ENCODE results near the gene CCDC24.

CCDC24 gene

GRCh38 chr1:43991200-43991475 is 261 bp upstream of the CCDC24 start:
- TF ChIP-seq CTCF (IDR thresholded peaks at IDR 0.05): no peak

GRCh38 chr1:43992232-43992995 is 1.0 kb downstream of the CCDC24 start:
- no peak for TF ChIP-seq CTCF (IDR thresholded peaks at IDR 0.05)

GRCh38 chr1:43993206-43993914 is 2.0 kb downstream of the CCDC24 start:
- TF ChIP-seq CTCF (IDR thresholded peaks at IDR 0.05): no peak

GRCh38 chr1:43994071-43994470 is 2.7 kb downstream of the CCDC24 start:
- no peak for TF ChIP-seq CTCF (IDR thresholded peaks at IDR 0.05)

- TF ChIP-seq CTCF (IDR thresholded peaks at IDR 0.05): no peak
These were observed 3.7 kb downstream of the CCDC24 start for GRCh38 chr1:43994794-43995790.

- no peak for TF ChIP-seq CTCF (IDR thresholded peaks at IDR 0.05)
These were observed 4.8 kb downstream of the CCDC24 start for GRCh38 chr1:43995984-43996732.

GRCh38 chr1:43996733-43997115 is 5.3 kb downstream of the CCDC24 start:
- TF ChIP-seq CTCF (IDR thresholded peaks at IDR 0.05): no peak
